ENCODE measurements around the gene BPIFA2.

The BPIFA2 gene

GRCh38 chr20:33199026-33199425 lies 31.1 kb downstream of the BPIFA2 start:
- no peak for DNase-seq (ENCODE audit: low spot score)

GRCh38 chr20:33202451-33202850 lies 34.5 kb downstream of the BPIFA2 start:
- no peak for DNase-seq (ENCODE audit: low spot score)

- DNase-seq (ENCODE audit: low spot score) = no peak
Measured at GRCh38 chr20:33203444-33203843, 35.5 kb downstream of the BPIFA2 start.

- DNase-seq (ENCODE audit: low spot score) = peak; percentile 26
Measured at GRCh38 chr20:33209789-33210188, 41.8 kb downstream of the BPIFA2 start.

- DNase-seq (ENCODE audit: low spot score) = no peak
Measured at GRCh38 chr20:33210371-33210770, 42.4 kb downstream of the BPIFA2 start.

GRCh38 chr20:33211817-33212424 lies 44.0 kb downstream of the BPIFA2 start:
- no peak for DNase-seq (ENCODE audit: low spot score)

GRCh38 chr20:33217052-33217451 lies 49.1 kb downstream of the BPIFA2 start, which contains the start of gene BPIFA3:
Gene BPIFA3 (plus strand): TSS chr20:33217352. CDS start chr20:33217537, 185 bp downstream.
- DNase-seq (ENCODE audit: low spot score) = no peak

GRCh38 chr20:33224399-33224798 lies 56.4 kb downstream of the BPIFA2 start:
- no peak for DNase-seq (ENCODE audit: low spot score)

- DNase-seq (ENCODE audit: low spot score) = no peak
Measured at GRCh38 chr20:33229843-33230242, 61.9 kb downstream of the BPIFA2 start.
